ENCODE data around the gene MYCT1. TPM values are rescaled to one million over a fixed set of nuclear protein-coding genes. Genes with fewer than 3 reads are reported as not detected.

The MYCT1 gene
- total and polyA plus RNA-seq, 2 of the 8 experiments (the other 6 are each of a cell fraction or from before 2014, with no cell fraction given): 0.39 to 3.3 TPM

DNA sequence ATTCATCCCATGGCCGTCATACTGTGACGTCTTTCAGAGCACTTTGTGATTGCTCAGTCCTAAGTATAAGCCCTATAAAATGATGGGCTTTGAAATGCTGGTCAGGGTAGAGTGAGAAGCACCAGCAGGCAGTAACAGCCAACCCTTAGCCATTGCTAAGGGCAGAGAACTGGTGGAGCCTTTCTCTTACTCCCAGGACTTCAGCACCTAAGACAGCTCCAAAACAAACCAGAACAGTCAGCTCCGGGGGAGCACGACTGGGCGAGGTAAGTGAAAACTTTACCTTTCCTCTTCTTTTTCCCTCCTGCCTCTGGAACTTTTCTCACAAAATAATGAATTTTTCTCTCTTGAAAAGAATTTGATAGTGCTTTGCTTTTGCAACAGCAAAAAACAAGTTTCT lies 53.0 kb downstream of the MYCT1 start, which contains the start of gene VIP:
Gene VIP (plus strand): TSS at position 104 of the 400 bp plus-strand sequence. CDS start 1,381 bp downstream, outside the sequence.
- Histone ChIP-seq H3K4me1 (replicated peaks in 1 of 4; ENCODE audit: control insufficient read depth in 3 of 4, insufficient read depth in 4 of 4, low read length in 3 of 4) (no peaks in the 10 kb centered on the region; a peak in 1 of 7 replicates), H4K8ac (ENCODE audit: extremely low read depth, insufficient read depth, low read length) (no peak within 1 kb of the TSS), H3K27ac (ENCODE audit: low read depth, low read length) (no peak within 1 kb of the TSS), H3K4ac (replicated peaks; ENCODE audit: insufficient read length, low read depth, low read length) (no peak within 1 kb of the TSS), H2BK15ac (ENCODE audit: low read length) (no peak within 1 kb of the TSS), H2BK20ac (ENCODE audit: low read length) (no peak within 1 kb of the TSS), H3K56ac (replicated peaks; ENCODE audit: insufficient read length, low read depth, low read length) (no peak within 1 kb of the TSS), H2AFZ (ENCODE audit: low read length) (no peak within 1 kb of the TSS), H3K79me1 (ENCODE audit: low read depth, low read length) (no peaks in the 10 kb centered on the region), H3K23ac (ENCODE audit: insufficient read length) (no peak within 1 kb of the TSS), H3K14ac (ENCODE audit: insufficient read length) (no peak within 1 kb of the TSS), H3K36me3 (ENCODE audit: control insufficient read depth in 2 of 4, insufficient read depth in 4 of 4, low read length in 3 of 4) (no peaks in the 10 kb centered on the region), H3K4me2 (ENCODE audit: insufficient read depth in 1 of 2, low read depth in 2 of 2, low read length in 2 of 2) (no peak within 1 kb of the TSS), H4K91ac (replicated peaks; ENCODE audit: insufficient read length, low read length) (no peak within 1 kb of the TSS), H4K20me1 (replicated peaks in 1 of 2; ENCODE audit: control insufficient read depth in 1 of 2, insufficient read depth in 2 of 2, low read length in 2 of 2) (no peaks in the 10 kb centered on the region), H3K9ac (replicated peaks in 1 of 4; ENCODE audit: extremely low read depth in 1 of 4, low read depth in 3 of 4, low read length in 3 of 4) (no peak within 1 kb of the TSS), H2BK12ac (ENCODE audit: low read depth, low read length) (no peak within 1 kb of the TSS), H2BK5ac (ENCODE audit: low read depth, low read length) (no peak within 1 kb of the TSS), H3K27me3 (replicated peaks in 1 of 4; ENCODE audit: control insufficient read depth in 3 of 4, extremely low read depth in 1 of 4, insufficient read depth in 3 of 4, low read length in 3 of 4) (no peaks in the 10 kb centered on the region), H3K9me3 (ENCODE audit: insufficient read depth in 2 of 2, low read depth in 1 of 2, low read length in 1 of 2) (no peaks in the 10 kb centered on the region), H2AK5ac (ENCODE audit: low read depth, low read length) (no peak within 1 kb of the TSS), H3K4me3 (ENCODE audit: extremely low read depth in 1 of 4, insufficient read depth in 2 of 4, low read depth in 3 of 4, low read length in 4 of 4) (no peak within 1 kb of the TSS), H3K23me2 (ENCODE audit: low read depth, low read length) (no peaks in the 10 kb centered on the region), H3K18ac (ENCODE audit: extremely low read depth, low read length) (no peak within 1 kb of the TSS), H3K79me2 (ENCODE audit: control insufficient read depth in 1 of 2, insufficient read depth in 2 of 2, low read length in 2 of 2) (no peaks in the 10 kb centered on the region), H2BK120ac (replicated peaks; ENCODE audit: low read depth, low read length) (no peak within 1 kb of the TSS), H4K5ac (ENCODE audit: insufficient read length, low read depth, low read length) (no peak within 1 kb of the TSS)
- TF ChIP-seq SIN3A (conservative IDR thresholded peaks at IDR 0.05 in 1 of 2, IDR thresholded peaks at IDR 0.05 in 1 of 2; ENCODE audit: low read depth in 1 of 2, low read length in 2 of 2) (peak; percentile 61 to 72; a peak in 1 of 4 replicates), YY1 (IDR thresholded peaks at IDR 0.05; ENCODE audit: low read depth, low read length) (peak; percentile 59; the same call in 1 of the 2 replicates), RAD21 (IDR thresholded peaks at IDR 0.05 in 1 of 2, conservative IDR thresholded peaks at IDR 0.05 in 1 of 2; ENCODE audit: low read depth in 2 of 2, low read length in 2 of 2) (peak in 1 of 2 experiments; percentile 30; a peak in 1 of 4 replicates), TEAD4 (IDR thresholded peaks at IDR 0.05; ENCODE audit: low read depth, low read length) (no peak)
- ChIA-PET CTCF (ENCODE audit: partially characterized antibody) (interaction anchor here (0.7 to 5.2 kb wide), 5 partner anchors 23 to 203 kb away, joined by 3 to 79 read pairs (median 3); no protein-coding TSS in a partner anchor), POLR2A (ENCODE audit: partially characterized antibody) (interaction anchor here (1.0 kb wide), 1 partner anchor 198 kb away, joined by 3 read pairs; no protein-coding TSS in a partner anchor)
- peak; percentile 36 to 54 for DNase-seq (ENCODE audit: low read depth in 1 of 2, low spot score in 2 of 2)
- FAIRE-seq: peak; percentile 92
- WGBS, 2 experiments (ENCODE audit: extremely low coverage in 1 of 2, insufficient coverage in 1 of 2, insufficient read length in 1 of 2, insufficient replicate concordance in 2 of 2, low coverage in 1 of 2, low lambda C conversion rate in 2 of 2, missing lambda C conversion rate in 1 of 2): 22% methylated on average over 5 of the region's 5 CpGs; no CpG with 5 or more reads in 1 of the 2 experiments
